NCI-H187 treated with DMSO at 0.1 percent for 48 hours (cell line): ENCODE measurements around the gene DIAPH3.

Source experiments
- DNase-seq: peaks from one replicate; lab custom pipeline; 2025; lab: John Stamatoyannopoulos, UW

Gene DIAPH3

DNA sequence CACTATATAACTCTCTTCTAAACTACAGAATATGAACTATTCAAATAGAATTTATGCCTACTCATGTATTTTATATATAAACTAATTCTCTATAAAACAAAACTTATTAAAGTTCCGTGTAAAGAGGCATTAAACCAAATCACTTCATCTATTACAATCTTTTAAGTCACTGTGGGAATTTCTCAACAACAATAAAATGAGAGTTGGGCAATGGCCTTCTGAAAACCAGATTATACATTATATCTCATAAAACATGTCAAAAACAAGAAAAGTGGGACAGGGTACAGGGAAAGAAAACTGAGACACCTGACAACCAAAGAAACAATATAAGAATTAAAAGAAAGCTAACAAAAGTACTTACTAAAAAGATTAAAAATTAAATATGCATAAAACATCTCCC, 145.2 kb downstream of the DIAPH3 start:
- no peak for DNase-seq

DNA sequence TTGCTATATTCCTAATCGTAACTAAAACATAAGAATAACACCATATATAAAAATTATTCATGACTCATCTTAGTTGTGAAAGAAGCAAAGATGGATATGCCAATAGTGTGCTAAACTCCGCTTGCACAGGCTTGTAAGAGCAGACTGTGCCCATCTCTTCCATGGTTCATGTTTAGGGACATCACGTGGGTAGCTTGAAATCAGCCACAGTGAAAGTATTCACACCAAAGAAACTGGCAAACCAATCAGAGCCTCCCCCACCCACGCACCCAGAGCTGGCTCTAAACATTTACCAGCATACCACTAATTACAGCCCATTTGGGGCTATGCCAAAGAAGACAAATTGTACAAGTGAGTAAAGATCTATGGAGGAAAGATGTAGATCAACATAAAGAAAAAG, 147.5 kb downstream of the DIAPH3 start:
- no peak for DNase-seq

DNA sequence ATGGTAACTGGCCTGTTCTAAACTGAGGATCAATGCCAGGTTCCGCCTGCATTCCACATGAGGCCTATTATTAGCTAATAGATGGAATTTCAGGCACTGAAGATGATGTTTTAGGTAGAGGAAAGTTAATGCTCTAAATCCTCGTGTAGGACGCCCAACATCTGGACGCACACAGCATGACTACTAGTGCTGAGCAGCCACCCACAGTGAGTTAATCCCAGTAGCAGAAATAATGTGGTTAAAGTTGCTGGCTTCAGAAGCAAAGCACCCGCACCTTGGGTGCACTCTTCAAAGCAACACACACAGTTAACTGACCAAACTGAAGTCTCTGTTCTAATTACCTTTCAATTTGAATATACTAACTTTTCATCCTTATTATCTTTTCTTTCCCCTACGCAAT, 150.6 kb downstream of the DIAPH3 start:
- DNase-seq, result no peak

DNA sequence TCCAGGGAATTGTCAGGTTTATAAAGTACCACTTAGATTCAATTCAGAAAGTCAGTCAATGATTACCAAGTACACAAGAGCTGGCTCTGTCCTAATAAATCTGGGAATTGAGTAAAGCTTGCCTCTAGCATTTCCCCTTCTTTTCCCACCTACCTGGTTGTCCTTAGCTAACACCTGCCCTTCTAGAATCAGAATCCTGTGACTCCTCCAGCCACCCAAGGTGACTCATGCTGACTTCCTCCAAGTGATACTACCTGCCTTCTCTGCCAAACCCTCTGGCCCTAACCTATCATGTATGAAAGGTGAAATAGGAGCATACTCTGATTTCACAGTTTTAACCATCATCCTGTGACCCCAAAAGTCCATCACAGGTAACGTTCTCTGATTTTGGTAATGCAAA, 151.2 kb downstream of the DIAPH3 start:
- no peak for DNase-seq

DNA sequence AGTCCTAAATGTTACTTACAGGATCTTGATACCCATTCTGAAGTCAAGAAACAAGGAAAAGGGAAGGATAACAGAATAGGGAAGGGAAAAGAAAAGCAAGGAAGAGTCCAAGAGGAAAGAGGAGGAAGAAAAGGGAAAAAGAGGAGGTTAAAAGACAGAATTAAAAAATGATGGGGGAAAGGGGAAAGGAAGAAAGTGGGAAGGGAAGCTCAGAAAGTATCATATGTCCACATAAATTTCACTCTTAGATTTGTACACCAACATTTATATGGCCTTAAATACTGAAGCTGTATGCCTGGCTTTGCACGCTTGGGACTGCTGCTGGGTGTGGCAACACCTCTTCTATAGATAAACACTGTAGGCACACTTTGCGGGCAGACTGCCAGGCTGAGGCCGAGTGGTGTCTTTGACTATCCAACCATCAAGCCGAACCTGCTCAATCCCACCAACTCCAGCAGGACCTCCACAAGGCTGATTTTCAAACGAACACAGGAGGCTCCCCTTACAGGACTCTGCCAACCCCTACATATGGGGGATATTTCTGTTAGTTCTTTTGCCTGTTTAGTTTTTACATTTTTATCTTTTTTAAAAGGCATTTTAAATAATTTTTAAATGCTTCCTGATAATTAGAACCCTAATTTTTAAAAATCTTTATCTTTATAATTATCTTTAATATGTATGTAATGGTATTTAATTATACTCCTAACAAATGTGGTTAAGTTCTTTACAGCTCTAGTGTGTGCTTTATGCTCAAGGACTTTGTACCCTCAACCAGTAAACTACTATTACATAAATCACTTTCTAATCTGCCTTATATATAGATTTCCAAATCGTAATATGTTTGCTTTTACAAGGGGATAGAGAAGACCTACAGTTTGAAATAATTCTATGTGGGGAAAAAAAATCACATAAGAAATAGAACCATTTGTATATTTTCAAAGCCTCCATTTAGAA, 154.2 kb downstream of the DIAPH3 start:
- DNase-seq, result no peak

DNA sequence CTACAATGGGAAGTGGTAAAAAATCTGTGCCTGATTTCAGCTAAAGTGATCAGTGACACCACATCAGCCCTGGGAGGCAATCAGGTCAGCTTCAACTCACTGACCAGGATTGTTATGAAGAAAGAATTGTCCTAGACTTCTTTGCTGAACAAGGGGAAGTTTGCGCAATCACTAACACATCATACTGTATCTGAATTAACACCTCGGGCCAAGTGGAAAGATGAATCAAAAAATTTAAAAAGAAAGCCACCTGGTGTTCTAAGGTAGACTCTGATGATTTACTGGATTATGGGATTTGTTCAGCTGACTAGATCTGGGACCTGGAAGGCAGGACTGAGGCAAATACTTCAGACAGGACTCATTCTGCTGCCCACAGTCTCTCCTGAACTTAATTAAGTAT, 161.8 kb downstream of the DIAPH3 start:
- DNase-seq, result no peak

DNA sequence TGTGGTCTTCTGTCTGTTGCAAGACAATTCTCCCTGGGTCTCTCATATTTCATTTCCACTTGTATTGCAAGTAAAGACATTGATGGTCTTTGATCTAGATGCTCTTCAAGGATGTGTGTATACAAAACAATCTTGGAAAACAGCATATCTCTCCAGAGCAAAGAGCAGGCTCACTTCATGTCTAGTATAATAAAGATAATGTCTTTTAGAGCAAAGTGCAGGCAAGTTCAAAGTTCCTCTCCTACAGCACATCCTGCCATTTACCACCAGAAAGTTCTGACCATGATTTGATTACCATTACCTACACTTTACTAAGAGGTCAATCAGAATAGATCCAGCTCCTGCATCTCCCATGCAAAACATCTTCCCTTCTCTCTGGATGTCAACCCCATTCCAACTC, 162.8 kb downstream of the DIAPH3 start:
- DNase-seq, result no peak

DNA sequence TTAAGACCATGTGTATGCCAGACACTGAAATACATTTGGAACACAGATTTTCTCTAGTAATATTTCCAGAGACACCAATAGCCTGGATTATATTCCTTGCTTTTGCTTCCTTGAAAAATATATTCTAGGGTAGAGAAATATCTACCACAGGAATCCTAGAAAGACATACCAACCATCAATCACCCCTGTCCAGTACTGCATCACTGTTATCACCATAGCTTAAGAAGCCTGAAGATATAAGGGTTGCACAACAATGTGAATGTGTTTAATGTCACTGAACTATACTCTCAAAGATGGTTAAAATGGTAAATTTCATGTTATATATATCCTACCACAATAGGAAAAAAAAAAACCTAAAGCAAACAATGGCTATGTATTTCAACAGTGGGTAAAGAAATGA, 163.6 kb downstream of the DIAPH3 start:
- no peak for DNase-seq

DNA sequence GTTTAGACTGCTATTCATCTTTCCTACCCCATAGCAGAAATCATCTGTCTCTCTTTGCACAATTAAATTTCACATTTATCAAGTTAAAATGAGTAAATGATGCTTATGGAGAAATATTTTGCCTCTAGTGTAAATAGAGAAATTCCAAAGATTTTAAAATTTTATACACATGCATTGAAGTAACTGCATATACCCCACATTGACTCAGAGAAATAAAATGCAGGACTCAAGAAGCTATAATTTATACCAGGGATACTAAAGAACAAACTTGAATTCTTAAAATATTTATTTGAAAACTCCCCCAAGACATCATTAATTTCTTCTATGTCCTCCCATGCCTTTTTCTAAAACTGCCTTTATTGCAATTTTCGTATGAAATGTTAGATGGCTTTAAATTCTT, 165.8 kb downstream of the DIAPH3 start:
- DNase-seq, result no peak

DNA sequence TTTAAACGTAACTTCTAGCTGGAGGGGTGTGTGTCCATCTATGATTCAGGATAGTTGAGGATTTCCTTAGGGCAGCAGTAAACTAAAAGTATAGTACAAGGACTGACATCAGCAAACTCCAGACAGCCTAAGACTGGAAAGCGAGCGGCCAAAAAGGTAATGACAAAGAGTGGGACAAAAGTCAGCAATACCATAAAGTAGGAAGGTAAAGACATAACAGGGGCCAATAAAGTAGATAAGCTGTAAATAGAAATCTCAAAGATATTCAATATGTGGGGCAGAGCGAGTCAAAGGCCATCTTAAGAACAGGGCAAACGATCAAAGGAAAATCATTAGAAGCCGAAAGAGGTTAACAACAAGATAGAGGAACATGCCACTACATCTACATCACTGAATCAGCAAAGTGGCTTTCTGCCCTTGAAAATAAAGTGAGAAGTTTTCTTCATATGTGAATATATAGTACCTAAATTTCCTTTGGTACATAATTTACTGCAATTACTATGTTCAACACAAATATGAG, 167.2 kb downstream of the DIAPH3 start:
- no peak for DNase-seq

DNA sequence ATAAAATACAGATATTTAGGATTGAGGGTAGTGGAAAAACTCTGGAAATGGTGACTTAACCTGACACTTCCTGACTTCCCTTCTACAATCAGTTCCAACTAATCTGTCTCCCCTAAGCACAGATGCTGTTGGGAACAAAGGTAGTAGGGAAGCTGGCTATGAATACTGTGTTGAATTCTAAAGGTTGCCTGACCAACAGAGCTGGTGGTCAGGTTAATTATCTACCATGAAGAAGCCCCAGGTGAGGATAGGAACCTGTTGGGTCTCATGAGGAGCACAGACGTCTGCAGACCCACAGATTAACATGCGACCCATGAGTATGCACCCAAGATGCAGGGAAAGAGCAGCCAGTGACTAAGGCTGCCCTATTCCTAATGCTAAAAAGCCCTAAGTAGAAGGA, 172.3 kb downstream of the DIAPH3 start:
- no peak for DNase-seq

DNA sequence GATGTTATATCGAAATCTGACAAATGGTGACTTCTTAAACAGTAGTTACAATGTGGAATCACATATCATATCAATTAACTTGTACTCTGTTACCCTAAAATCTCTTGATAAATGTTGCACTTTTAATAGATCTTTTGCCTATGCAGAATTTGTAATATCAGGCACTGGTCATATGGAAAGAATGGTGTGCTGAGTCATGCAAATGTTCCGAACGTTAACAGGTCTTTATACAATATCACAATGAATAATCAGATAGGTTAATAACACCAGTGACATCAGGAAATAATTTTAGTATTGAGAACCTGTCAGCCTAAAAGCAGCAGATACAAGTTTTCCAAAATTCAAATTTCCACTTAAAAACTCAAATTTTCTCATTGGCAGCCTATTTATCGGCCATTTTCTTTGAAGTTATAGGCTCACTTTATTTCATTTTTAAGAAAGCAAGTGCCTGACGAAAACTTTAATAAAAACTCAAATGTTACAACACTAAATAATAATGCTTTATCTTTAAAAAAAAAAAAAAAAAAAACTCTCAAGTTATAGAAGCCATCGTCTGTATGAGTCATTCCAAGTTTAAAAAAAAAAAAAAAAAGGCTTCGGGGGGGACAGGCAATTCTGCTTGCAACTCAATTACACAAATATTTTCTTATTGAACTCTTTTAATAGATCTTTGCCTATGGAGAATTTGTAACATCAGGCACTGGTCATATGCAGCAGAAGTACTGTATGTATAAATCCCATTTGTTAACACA, 180.9 kb downstream of the DIAPH3 start:
- no peak for DNase-seq

DNA sequence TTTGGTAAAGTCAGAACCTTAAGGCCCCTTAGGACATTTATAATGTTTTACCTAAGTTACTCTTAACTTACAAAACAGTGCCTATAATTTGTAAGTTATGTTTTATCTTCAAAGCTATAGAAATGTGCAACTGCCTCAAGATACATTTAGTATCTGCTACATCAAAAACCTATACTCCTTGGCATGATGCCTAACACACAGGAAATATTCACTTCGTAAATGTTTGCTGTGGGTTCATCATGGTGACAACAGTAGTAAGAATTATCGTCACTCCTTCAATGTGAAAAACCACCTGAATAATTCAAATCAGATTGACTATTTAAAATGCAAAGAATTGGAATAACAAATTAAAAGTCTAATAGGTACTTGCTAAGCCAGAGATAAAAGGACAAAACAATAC, 184.1 kb downstream of the DIAPH3 start:
- no peak for DNase-seq

DNA sequence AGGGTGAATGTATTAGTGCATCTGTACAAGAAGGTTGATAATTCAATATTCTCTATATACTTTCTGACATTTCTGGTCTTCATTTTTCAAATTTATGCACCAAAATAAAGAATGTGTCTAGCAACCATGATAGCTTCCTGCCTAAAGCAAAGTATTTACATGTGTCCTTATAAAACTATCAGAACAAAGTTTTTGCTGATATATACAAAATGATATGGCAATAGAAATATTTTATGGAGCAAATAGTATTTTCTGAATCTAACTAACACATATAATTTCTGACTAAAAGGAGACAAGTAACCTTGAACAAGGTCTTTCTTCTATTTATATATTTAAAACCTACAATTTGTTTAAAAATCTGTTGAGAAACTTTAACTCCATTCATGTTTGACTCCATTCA, 184.9 kb downstream of the DIAPH3 start:
- DNase-seq, result no peak

DNA sequence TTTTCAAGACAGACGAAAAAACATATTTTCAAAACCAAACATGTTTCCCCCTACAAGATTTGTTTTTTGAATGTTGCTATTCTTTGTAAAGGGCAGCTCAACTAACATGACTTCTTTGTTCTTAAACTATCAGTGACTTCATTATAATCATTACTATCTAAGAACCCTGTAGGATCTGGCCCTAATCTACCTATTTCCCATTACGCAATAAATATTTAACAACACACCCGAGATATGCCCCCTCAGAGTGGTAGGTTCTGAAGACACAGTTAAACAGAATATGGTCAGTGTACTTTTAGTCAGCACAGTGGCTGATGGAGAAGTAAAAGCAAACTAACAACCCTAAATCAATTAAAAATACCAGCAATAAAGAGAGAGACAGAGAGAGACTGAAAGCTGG, 186.9 kb downstream of the DIAPH3 start:
- DNase-seq, result no peak

DNA sequence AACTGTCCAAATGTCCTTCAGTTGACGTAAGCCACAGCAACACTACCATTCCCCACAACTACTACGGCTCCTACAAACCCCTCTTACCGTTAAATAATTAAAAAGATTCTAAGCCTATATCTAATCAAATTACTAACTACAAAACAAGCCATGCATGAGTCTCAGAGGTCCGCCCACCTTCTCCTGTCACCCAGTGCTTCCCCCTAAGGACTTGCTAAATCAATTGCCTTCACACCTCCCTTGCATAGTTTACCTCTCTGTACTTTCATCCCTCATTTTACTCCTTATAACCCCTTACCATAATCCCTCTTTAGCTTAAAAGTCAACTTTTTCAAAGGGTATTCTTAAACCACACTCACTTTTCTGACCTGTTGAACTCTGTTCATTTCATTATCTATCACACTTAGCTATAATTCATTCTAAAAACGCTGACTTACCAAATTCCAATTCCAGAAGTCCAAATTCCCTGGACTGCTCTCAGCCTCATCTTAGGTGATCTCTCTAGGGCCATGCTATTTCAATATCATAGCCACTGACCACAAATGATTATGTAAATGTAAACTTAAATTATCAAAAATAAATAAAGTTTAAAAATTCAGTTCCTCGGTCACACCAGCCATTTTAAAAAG, 187.8 kb downstream of the DIAPH3 start:
- no peak for DNase-seq

DNA sequence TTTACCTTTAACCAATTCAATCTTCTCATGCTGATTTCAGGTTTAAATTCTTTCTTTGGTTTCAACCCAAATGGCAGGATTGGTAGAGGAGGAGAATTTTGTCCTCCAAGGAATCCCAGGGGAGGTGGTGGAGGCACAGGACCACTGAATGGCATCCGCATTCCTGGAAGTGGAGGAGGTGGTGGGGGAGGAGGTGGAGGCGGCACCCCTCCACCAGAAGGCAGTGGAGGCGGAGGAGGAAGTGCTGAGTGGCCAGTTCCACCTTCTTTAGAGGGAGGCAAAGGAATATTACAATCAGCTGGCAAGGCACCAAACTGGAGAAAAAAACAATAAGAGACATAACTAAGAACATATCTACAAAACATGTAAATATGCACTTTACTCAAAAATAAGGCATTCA, 192.9 kb downstream of the DIAPH3 start:
- DNase-seq, result no peak

DNA sequence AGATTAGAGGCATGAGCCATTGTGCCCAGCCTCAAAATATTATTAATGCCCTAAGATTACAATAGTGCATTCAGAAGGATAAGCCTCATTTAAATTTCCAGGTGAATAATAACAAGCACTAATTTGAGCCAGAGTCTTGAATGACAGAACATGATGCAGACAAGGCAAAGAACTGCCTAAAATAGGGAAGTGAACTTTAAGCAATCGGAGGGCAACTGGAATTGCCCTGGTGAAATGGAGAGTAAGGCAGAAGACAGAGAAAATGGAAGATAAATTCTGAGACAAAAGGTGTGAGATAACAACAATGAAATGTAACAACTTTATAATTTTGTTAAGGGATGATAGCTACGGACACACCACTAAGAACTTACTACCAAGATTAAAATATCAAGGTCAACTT, 199.9 kb downstream of the DIAPH3 start:
- DNase-seq, result no peak

DNA sequence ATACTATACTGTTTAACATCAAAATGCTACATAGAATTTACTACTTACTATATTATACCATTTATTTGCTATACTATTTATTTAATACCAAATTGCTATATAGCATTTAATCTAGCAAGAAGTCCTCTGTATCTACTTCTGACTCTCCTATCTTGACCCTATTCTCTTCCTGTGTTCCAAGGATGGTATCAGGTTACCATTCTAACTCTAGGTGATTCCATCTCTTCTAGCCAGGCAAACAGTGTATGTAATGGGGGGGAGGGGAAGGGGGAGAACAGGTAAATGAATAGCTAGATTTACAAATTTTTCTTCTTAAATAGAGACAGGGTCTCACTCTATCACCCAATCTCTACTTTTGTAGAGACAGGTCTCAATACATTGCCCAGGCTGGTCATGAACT, 200.3 kb downstream of the DIAPH3 start:
- DNase-seq, result no peak

DNA sequence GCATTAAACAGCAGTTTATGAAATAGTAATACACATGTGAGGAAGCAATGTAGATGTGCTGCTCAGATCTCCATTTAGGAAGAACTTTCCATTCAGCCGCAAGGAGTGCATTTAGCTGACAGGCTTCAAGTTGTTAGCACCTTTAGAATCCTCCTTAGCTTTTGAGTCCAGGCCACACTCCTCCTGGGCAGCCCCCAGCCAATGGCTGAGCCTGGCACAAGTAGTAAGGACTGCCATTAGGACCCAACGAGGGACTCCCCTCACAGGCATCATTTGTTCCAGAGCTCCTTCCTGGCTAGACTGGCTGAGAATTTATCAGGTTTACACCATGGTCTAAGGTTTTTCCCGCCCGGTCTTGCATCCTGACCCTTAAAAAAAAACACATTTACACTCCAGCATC, 201.4 kb downstream of the DIAPH3 start:
- no peak for DNase-seq

DNA sequence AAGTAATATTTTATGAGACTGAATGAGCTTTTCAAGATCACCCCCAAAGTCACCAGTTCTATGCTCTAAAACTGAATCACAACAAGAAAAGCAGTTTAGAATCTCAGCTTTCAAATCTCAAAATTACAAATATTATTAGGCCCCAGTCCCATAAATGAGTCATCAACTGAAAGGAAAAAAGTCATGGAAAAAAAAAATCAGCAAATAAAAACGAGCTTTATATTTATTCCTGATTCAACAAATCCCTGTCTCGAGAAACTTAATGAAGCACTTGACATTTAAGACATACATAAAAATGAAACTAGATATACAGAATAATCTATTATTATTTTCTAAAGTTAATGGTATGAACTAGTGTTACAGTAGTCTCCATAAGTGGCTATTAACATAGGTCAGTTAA, 203.0 kb downstream of the DIAPH3 start:
- DNase-seq, result no peak

DNA sequence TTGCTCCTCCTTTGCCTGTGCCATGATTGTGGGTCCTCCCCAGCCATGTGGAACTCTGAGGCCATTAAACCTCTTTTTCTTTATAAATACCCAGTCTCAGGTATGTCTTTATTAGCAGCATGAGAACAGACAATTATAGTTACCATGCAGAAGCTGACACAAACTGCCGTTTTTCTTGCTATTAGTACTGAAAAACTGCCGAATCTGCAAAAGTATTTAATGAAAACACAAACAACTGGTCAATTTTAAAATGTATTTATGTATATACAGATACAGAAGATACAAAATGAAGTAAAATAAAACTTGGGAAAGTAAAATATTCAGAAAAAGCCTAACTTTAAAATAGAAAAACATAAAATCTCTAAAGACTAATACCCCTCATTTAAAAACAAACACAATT, 206.3 kb downstream of the DIAPH3 start:
- DNase-seq, result no peak

DNA sequence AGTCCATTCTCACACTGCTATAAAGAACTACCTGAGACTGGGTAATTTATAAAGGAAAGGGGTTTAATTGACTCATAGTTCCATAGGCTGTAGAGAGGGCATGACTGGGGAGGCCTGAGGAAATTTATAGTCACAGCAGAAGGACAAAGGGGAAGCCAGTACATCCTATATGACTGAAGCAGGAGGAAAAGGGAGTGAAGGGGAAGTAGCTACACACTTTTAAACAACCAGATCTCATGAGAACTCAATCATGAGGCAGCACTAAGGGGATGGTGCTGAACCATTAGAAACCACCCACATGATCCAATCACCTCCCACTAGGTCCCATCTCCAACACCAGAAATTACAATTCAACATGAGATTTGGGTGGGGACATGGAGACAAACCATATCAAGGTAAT, 209.1 kb downstream of the DIAPH3 start:
- no peak for DNase-seq
